ENCODE measurements around the gene EXOC2. TPM values are rescaled to one million over a fixed set of nuclear protein-coding genes. Genes with fewer than 3 reads are reported as not detected.

The EXOC2 gene
- total RNA-seq, 2 donors from 2014 or later, result 17.2 to 24.1 TPM

GRCh38 chr6:713351-713750, 20.4 kb upstream of the EXOC2 start:
- TF ChIP-seq CTCF (IDR thresholded peaks at IDR 0.05), result no peak
- Histone ChIP-seq H3K36me3 (no peaks in the 10 kb centered on the region), H3K27me3 (replicated peaks; ENCODE audit: insufficient read depth) (no peaks in the 10 kb centered on the region), H3K4me3 (no peak overlapping the region), H3K27ac (no peak overlapping the region), H3K9me3 (no peaks in the 10 kb centered on the region), H3K4me1 (ENCODE audit: control insufficient read depth in 1 of 2, low read depth in 2 of 2) (peaks cover 0 to 11% of the 10 kb centered on the region in 2 donors)
- ATAC-seq (ENCODE audit: insufficient number of reproducible peaks, low FRiP score, low read depth) (no peak), DNase-seq (ENCODE audit: low spot score) (no peak)

GRCh38 chr6:712805-713204, 19.9 kb upstream of the EXOC2 start:
- DNase-seq (ENCODE audit: low spot score) (no peak), ATAC-seq (ENCODE audit: insufficient number of reproducible peaks, low FRiP score, low read depth) (no peak)
- H3K27ac ChIP-seq, result no peak overlapping the region
- H3K9me3 ChIP-seq, result no peaks in the 10 kb centered on the region
- no peaks in the 10 kb centered on the region for H3K36me3 ChIP-seq
- TF ChIP-seq CTCF (IDR thresholded peaks at IDR 0.05), result no peak
- H3K27me3 ChIP-seq (replicated peaks; ENCODE audit: insufficient read depth), result no peaks in the 10 kb centered on the region
- H3K4me1 ChIP-seq (ENCODE audit: control insufficient read depth in 1 of 2, low read depth in 2 of 2), result peaks cover 0 to 11% of the 10 kb centered on the region in 2 donors
- H3K4me3 ChIP-seq, result no peak overlapping the region

- no peak for TF ChIP-seq CTCF (IDR thresholded peaks at IDR 0.05)
- no peaks in the 10 kb centered on the region for H3K36me3 ChIP-seq
- peaks cover 0 to 11% of the 10 kb centered on the region in 2 donors for H3K4me1 ChIP-seq (ENCODE audit: control insufficient read depth in 1 of 2, low read depth in 2 of 2)
- no peaks in the 10 kb centered on the region for H3K27me3 ChIP-seq (replicated peaks; ENCODE audit: insufficient read depth)
- no peak for ATAC-seq (ENCODE audit: insufficient number of reproducible peaks, low FRiP score, low read depth)
- H3K4me3 ChIP-seq, result no peak overlapping the region
- no peak overlapping the region for H3K27ac ChIP-seq
- H3K9me3 ChIP-seq, result no peaks in the 10 kb centered on the region
- no peak for DNase-seq (ENCODE audit: low spot score)
These were observed 19.0 kb upstream of the EXOC2 start for GRCh38 chr6:711925-712324.

DNA sequence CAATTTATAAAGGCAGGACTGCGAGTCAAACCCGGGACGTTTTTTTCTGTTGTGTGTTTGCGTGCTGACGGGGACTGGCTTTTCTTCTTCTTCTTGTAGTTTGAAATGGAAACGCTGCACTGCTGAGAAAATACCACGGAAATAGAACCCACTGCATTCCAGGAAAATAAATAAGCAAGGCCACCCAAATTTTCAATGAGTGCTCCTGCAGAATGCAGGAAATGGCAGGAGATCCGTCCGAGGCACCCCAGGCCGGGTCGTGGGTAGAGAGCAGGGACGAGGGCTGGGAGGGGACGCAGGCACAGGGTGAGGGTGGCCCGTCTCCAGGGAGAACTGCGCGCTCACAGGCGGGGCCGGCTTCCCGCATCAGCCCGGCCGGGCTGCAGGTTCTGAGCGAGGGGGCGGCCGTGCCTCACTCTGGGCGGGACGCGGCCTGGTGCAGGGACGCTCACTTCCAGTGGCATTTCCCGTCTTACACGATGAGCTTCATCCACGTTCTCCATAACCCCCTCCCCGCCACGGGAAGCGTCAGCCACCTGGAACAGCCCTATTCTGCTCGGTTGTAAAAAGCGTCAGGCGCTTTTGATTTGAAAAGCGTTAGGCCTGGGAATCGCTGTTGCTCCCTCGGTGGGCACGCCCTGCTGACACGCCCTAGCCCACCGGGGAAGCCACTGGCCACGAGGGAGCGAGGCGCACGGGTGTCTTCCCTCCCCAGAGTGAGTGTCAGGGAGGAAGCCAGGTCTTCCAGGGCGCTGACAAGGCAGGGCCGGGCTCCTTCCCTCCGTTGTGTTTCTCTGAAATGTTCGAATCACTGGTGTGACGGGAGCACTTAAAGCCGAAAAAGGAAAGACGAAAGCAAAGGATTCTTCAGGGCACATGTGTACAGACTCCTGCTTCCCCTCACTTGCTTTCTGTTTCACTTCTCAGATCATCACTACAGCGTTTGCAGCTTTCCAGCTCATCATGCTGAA, 17.9 kb upstream of the EXOC2 start:
- Histone ChIP-seq H3K36me3 (no peaks in the 10 kb centered on the region), H3K27ac (peak overlapping the region in 1 of 2 donors; percentile 55), H3K9me3 (no peaks in the 10 kb centered on the region), H3K4me3 (peak overlapping the region; percentile 82), H3K4me1 (ENCODE audit: control insufficient read depth in 1 of 2, low read depth in 2 of 2) (peaks cover 0 to 11% of the 10 kb centered on the region in 2 donors), H3K27me3 (replicated peaks; ENCODE audit: insufficient read depth) (no peaks in the 10 kb centered on the region)
- DNase-seq (ENCODE audit: low spot score), result peak; percentile 15
- TF ChIP-seq CTCF (IDR thresholded peaks at IDR 0.05), result no peak
- peak; percentile 51 for ATAC-seq (ENCODE audit: insufficient number of reproducible peaks, low FRiP score, low read depth)

DNA sequence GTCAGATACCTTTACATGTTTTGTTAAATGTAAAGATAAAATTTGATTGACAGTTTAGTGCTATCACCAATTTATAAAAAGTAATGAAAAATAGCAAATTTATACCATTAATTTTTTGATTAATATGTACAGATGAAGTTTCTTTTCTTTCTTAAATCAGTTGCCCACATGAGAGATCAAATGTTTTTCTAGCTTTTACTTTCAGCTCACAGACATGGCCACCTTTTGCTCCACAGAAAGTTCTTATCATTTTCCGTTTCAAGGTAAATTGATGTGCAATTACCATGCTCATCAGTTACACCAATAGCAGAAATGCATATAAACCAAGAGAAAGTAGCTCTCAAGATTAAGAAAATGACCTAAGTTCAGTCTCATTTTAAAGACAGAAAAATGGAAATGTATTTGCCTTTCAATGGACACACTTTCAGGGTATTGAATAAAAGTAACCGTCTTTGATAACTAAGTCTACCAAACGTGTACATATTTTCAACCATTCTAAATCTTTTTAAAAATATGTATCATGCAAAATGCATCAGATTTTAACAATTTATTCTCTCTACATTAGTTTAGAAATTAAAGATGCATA, 16.6 kb upstream of the EXOC2 start:
- Histone ChIP-seq H3K9me3 (no peaks in the 10 kb centered on the region), H3K4me1 (ENCODE audit: control insufficient read depth in 1 of 2, low read depth in 2 of 2) (peaks cover 0 to 11% of the 10 kb centered on the region in 2 donors), H3K36me3 (no peaks in the 10 kb centered on the region), H3K4me3 (no peak overlapping the region), H3K27me3 (replicated peaks; ENCODE audit: insufficient read depth) (no peaks in the 10 kb centered on the region), H3K27ac (no peak overlapping the region)
- no peak for ATAC-seq (ENCODE audit: insufficient number of reproducible peaks, low FRiP score, low read depth)
- no peak for TF ChIP-seq CTCF (IDR thresholded peaks at IDR 0.05)
- DNase-seq (ENCODE audit: low spot score), result no peak
